RPMI8226 (cell line): ENCODE results near the gene MAP4K3.
"Not testable (repeated sequence)": the region's sequence is repeated elsewhere in the genome, so short reads cannot be mapped to it uniquely, and the experiment has no call there.

Experiments
- DNase-seq: peaks from one replicate; pipeline ENCODE4 v3.0.0-alpha.2; 2015

The MAP4K3 gene

DNA sequence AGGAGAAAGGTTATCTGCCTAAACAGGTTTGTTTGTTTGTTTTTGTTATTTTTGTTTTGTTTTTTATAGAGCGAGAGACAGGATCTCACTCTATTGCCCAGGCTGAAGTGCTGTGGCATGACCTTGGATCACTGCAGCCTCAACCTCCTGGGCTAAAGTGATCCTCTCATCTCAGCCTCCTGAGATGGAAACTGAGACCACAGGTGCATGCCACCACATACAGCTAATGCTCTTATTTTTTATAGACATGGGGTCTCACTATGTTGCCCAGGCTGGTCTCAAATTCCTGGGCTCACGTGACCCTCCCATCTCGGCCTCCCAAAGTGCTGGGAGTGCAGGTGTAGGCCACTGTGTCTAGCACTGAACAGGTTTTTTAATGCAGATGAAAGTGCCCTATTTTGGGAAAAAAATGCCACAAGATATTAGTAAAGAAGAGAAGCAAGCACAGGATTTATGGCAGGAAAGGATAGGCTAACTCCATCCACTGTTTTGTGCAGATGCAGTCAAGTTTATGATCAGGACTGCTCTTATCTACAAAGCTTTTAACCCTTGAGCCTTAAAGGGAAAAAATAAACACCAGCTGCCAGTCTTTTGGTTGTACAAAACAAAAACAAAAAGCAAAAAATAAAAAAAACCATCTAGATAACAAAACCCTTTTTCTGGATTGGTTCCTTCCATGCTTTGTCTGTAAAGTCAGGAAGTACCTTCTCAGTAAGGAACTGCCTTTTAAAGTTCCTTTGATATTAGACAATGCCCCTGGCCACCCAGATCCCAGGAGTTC is 29.4 kb downstream of the MAP4K3 start:
- DNase-seq, result no peak

- no peak for DNase-seq
Measured at GRCh38 chr2:39405364-39405763, 31.7 kb downstream of the MAP4K3 start.

GRCh38 chr2:39403311-39403710 is 33.8 kb downstream of the MAP4K3 start:
- no peak for DNase-seq

GRCh38 chr2:39401319-39401718 is 35.8 kb downstream of the MAP4K3 start:
- no peak for DNase-seq

DNA sequence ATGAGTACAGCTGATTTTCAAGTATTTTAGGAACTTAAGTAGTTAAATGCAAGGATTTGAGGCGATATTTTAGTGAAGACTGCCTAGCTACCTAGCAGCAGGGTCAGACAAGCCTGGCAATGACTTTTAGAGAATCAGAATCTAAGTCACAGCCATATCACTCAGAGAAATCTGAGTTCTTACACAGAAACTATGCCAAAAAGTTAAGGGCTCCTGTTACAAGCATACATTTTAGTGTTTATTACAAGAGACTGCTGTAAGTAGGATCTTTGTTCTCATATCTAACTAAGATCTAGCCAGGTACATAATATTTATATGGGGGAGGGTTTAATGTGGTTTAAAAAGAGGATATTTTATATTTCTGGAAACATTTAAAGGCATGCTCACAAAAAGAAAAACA is 37.5 kb downstream of the MAP4K3 start:
- DNase-seq, result no peak

DNA sequence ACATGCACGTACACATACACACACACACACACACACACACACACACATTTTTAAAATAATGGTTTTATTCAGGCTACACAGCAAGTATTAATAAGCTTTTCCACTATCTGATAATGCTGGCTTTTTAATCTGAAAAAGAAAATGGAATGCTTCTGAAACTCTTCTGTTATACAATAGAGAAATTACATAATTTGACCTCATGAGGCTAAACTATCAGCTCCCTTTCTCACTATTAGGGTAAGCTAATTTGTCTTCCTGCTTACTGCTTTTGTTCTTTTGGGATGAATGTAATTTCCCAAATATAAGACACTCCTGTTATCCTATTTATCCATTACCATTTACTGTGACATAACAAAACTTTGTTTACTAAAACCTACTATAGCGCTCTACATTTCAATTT is 41.8 kb downstream of the MAP4K3 start:
- no peak for DNase-seq

- no peak for DNase-seq
Measured at GRCh38 chr2:39394516-39394961, 42.5 kb downstream of the MAP4K3 start.

GRCh38 chr2:39392672-39393071 is 44.4 kb downstream of the MAP4K3 start:
- DNase-seq, result no peak

- no peak for DNase-seq
Measured at GRCh38 chr2:39390216-39390615, 46.9 kb downstream of the MAP4K3 start.

DNA sequence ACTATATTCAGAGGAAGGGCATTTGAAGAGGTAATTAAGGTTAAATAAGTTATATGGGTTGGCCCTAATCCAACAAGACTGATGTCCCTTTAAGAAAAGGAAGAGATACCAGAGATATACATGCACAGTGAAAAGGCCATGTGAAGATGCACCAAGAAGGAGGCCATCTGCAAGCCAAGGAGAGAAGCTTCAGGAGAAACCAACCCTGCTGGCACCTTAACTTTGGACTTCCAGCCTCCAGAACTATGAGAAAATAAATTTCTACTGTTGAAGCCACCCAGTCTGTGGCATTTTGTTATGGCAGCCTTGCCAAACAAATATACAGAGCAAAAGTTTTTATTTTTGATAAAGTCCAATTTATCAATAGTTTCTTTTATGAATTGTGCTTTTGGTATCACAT is 51.0 kb downstream of the MAP4K3 start:
- no peak for DNase-seq

DNA sequence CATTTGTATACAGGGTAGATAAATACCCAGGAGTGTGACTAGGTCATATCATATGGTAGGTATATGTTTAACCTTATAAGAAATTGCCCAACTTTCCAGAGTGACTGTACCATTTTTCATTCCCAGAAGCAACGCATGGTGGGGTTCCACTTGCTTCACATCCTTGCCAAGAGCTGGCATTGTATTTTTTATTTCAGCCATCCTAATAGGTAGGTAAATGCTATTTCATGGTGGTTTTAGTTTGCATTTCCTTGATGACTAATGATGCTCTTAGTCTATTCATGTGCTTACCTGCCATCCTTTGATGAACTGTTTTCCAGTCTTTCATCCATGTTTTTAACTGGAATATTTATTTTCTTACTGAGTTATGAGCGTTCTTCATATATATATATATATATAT is 51.9 kb downstream of the MAP4K3 start:
- DNase-seq, result no peak

- not testable (repeated sequence) for DNase-seq
Measured at GRCh38 chr2:39384071-39384470, 53.0 kb downstream of the MAP4K3 start.

GRCh38 chr2:39383146-39383545 is 53.9 kb downstream of the MAP4K3 start:
- no peak for DNase-seq

DNA sequence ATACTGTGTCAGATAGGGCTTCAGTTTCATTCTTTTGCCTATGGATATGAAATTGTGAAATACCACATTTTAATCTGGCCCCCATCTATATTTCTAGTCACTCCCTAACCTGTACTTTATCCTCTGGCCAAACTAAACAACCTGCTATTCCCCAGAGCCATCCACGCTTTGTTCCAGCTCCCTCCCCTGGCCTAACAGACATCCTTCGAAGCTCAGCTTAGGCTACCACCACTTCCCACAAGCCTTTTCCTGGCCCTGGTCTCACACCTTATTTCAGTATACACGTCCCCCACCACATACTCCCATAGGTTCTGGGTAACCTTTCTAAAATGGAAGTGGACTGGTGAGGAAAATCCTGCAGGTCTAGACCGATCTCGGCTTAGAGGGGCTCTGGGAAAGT is 55.4 kb downstream of the MAP4K3 start:
- no peak for DNase-seq

GRCh38 chr2:39380525-39381150 is 56.4 kb downstream of the MAP4K3 start:
- no peak for DNase-seq

GRCh38 chr2:39379643-39380524 is 57.2 kb downstream of the MAP4K3 start:
- DNase-seq, result peak; percentile 43

DNA sequence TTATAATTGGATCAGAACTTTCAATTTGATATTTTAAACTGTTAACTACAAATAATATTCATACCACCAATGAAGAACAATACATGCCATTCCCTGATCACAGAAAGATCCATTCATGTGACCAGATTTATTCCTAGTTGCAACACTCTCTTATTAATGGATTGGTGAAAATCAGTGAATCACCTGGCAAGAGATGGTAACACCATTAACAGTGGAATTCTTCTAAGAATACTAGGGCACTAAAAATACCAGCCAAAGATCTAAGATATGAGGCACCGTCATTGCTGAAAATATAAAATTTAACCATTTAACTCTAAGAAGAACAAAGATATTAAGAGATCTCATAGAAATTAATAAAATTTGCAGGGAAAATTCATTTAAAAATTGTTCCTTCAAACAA is 58.1 kb downstream of the MAP4K3 start:
- no peak for DNase-seq

GRCh38 chr2:39377226-39377939 is 59.7 kb downstream of the MAP4K3 start:
- DNase-seq, result peak; percentile 26

GRCh38 chr2:39375917-39376316 is 61.2 kb downstream of the MAP4K3 start:
- DNase-seq, result no peak

DNA sequence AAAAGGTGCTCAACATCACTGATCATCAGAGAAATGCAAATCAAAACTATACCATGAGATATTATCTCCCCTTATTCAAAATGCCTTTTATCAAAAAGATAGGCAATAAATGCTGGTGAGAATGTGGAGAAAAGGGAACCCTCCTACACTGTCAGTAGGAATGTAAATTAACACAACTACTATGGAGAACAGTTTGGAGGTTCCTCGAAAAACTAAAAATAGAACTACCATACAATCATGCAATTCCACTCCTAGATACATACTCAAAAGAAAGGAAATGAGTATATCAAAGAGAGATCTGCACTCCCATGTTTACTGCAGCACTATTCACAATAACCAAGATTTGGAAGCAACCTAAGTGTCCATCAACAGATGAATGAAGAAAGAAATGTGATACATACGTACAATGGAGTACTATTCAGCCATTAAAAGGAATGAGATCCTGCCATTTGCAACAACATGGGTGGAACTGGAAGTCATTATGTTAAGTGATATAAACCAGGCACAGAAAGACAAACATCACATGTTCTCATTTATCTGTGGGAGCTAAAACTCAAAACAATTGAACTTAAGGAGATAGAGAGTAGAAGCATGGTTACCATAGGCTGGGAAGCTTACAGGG is 63.8 kb downstream of the MAP4K3 start:
- no peak for DNase-seq

DNA sequence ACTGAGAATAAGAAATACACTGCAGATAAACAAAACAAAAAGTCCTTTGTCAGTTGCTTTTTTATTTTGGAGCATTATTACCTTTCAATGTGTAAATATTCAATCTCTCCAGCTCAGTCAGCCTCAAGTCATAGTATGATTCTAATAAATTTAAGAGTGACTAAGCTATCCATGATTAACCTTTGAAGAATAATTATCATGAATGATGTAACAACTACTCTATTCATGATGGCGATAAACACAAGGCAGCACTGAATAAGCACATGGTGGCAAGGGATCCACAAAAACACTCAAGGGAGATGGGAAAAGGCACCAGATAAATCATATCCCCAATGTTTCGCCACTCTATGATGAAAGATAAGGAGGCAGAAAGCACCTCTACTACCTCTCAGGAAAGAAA is 67.0 kb downstream of the MAP4K3 start:
- no peak for DNase-seq

- DNase-seq, result no peak
Measured at GRCh38 chr2:39368846-39369245, 68.2 kb downstream of the MAP4K3 start.
